Epithelial cell of esophagus (primary cell): Measurements from ENCODE around the gene CSNK2B.
A peak's percentile ranks its signal among the peaks of the same experiment; 100 is the strongest.

Experiments used
- DNase-seq: peaks from one replicate; pipeline ENCODE4 v3.0.0; 2010; ENCODE audit warnings: low read depth
- H3K4me3 ChIP-seq: 2 replicates; pipeline ENCODE4 v1.5.1; 2011; ENCODE audit warnings: mild to moderate bottlenecking, low read length, control low read depth
- TF ChIP-seq, protein P1 (sequence below): IDR thresholded peaks from 2 replicates; pipeline ENCODE4 v1.5.1; 2011; ENCODE audit warnings: low read depth, mild to moderate bottlenecking, low read length, control low read depth, inconsistent platforms; ENCODE audit not compliant: insufficient read depth; ENCODE audit errors: missing control alignments

The CSNK2B gene

DNA sequence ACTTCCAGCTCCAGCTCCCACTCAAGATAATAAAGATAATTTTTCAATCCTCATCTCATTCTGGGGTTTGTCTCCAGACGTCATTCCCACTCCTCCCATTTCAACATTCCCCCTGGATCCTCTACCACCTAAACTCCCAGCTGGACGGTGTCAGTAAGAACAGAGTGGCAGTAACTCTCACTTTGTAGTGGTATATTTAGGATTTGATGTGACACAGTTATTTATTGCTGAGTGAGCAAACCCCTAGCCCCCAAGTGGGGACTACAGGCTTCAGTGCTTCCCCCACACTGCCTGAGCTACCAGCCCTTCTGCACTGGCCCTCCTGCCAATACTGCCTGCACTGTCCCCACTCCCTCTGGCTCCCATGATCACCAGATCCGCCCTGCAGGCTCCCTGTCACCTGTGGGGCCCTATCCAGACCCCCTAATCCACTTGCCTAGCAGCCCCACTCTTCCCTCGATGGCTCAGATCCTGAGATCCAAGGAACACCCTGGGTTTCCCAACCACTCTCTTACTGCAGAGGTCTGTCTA, 7.7 kb upstream of the CSNK2B start:
- TF ChIP-seq, protein P1, sequence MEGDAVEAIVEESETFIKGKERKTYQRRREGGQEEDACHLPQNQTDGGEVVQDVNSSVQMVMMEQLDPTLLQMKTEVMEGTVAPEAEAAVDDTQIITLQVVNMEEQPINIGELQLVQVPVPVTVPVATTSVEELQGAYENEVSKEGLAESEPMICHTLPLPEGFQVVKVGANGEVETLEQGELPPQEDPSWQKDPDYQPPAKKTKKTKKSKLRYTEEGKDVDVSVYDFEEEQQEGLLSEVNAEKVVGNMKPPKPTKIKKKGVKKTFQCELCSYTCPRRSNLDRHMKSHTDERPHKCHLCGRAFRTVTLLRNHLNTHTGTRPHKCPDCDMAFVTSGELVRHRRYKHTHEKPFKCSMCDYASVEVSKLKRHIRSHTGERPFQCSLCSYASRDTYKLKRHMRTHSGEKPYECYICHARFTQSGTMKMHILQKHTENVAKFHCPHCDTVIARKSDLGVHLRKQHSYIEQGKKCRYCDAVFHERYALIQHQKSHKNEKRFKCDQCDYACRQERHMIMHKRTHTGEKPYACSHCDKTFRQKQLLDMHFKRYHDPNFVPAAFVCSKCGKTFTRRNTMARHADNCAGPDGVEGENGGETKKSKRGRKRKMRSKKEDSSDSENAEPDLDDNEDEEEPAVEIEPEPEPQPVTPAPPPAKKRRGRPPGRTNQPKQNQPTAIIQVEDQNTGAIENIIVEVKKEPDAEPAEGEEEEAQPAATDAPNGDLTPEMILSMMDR, result no peak
- H3K4me3 ChIP-seq, result no peak overlapping the region
- DNase-seq, result no peak

DNA sequence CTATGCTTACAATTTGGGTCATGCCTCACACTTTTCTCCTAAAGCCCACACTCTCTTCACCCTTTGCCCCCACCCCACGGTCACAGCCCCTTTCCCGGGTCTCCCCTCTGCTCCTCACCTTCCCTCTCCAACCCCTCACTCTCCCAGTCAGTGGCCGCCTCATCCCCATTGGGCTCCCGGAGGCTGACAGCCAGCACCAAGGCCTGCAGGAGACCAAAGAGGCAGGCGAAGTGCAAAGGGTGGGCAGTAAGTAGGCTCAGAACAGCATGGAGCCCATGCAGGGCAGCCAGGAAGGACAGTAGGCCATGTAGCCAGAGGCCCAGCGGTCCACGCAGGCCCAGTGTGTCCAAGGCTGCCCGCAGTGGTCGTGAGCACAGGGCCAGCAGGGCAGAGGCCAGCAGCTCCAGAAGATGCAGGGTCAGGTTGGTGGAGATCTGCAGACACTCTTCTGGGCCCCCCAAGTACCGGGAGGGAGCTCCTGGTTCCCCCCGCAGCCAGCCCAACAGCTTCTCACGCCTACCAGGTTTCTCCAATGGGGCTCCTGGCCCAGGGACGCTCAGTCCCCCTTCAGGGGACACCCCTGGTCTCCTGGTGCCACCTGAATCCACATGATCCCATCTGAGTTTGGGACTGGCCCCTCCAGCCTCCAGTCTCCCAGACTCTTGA, 6.8 kb upstream of the CSNK2B start:
- TF ChIP-seq, protein P1, result no peak
- DNase-seq, result no peak
- peak overlapping the region; percentile 96 for H3K4me3 ChIP-seq

DNA sequence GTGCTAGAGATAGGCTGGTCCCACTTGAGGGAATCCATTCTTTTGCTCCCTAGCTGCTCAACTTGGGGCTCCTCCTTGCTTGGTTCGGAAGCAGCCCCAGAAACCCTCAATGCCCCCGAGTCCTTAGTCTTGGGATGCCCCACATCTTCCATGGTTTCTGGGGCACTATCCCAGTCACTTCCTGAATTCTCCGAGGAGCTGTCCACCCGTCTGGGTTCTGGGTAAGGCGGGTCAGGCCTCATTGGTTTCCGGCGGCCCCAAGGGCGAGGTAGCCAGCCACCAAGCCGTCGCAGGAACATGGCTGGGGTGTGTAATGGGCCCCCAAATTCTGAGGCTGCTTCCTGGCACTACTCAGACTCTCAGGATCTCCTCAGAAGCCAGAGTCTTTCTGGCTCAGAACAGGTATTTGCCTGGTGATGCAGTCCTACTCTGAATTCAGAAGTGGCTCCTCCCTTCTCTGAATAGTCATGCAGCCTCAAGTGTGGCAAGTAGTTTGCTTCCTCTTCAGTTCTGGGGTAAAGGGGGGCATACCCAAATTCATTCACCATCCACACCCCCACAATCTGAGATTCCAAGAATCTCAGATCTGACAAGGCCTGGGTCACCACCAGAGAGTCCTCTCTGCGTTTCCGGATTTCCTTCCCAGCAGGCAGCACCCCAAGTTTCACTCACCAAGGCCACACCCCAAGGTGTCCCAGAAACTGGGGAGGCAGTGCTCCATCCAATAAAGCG, 6.1 kb upstream of the CSNK2B start:
- TF ChIP-seq, protein P1, result no peak
- DNase-seq, result peak; percentile 57
- H3K4me3 ChIP-seq, result peak overlapping the region; percentile 96

DNA sequence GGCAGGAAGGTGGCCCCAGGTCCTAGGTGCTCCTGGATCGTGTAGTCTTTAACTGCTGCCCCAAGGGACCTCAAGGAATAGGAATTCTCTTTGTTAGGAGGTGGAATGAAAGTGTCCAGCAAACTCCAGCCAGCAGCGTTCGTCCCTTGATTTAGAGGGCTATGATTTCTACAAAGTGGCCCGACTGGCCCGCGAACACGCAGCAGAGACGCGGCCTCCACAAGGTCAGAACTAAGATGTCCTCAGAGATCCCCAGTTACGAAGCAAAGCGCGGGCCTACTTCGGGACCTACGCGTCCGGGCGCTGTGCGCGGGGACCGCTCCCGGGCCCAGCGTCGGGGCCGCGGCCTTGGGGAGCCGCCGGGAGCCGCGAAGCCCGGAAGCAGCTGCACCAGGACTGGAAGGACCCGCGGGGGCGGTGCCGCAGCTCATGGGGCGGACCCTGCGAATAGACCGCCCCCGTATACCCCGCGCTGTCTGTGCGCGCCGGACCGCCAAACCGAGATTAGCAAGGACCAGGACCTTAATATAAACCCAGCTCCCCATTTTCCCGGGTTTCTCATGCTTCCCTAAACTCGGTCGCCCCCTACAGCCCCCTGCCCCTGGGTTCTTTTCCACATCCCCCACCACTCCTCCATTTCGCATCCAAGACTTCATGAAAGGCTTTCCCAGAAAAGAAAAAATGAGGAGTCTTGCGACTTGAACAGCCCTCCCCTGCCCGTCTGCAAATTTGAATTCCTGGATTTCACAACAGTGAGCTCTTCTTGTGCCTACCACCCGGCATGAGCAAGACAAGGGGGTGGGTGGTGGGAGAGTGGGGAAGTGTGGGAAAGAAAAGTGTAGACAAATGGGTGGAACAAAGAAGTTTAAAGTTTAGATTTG, 5.3 kb upstream of the CSNK2B start, which contains the start of gene C6orf47:
Gene C6orf47, minus strand, starts transcription at position 398 of the 881 bp plus-strand sequence. CDS start 831 bp downstream, outside the sequence.
- DNase-seq, result peak; percentile 79
- H3K4me3 ChIP-seq, result peak within 1 kb of the TSS; percentile 96
- TF ChIP-seq, protein P1, result no peak

DNA sequence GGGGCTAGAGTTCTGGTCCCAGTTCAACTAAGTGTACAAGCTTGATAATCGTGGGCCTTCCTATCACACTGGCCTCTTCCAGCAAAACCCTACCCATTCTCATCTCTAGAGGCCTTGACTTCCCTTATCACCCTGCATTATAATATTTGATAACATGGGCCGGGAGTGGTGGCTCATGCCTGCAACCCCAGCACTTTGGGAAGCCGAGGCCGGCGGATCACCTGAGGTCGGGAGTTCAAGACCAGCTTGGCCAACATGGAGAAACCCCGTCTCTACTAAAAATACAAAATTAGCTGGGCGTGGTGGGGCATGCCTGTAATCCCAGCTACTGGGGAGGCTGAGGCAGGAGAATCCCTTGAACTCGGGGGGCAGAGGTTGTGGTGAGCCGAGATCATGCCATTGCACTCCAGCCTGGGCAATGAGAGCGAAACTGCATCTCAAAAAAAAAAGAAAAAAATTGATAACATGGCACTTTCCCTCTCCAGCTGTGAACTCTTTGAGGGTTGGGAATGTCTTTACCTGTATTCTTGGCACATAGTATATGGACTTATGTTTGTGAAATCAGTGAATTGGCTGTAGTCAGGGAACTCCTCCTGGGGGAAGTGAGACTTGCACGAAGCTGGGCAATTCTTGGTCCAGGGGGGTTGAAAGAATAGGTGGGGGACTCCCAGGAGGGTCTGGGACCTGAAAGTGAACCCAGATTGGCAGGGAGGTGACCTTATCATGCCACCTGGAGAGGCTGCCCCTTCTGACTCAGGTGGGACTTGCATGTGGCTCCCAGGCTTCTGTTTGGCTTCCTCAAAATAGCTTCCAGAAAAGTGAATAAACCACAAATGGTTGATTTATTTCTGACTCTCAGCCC, 4.4 kb upstream of the CSNK2B start:
- TF ChIP-seq, protein P1, result no peak
- no peak for DNase-seq
- peak overlapping the region; percentile 96 for H3K4me3 ChIP-seq
